ENCODE results near the gene CRLF3.
"Not testable (repeated sequence)": the region's sequence is repeated elsewhere in the genome, so short reads cannot be mapped to it uniquely, and the experiment has no call there.

Gene CRLF3

GRCh38 chr17:30814860-30815259 lies 9.6 kb downstream of the CRLF3 start:
- DNase-seq (ENCODE audit: low read depth): not testable (repeated sequence)

- DNase-seq (ENCODE audit: low read depth): not testable (repeated sequence)
Measured at GRCh38 chr17:30814236-30814635, 10.3 kb downstream of the CRLF3 start.

GRCh38 chr17:30812218-30813177 lies 12.0 kb downstream of the CRLF3 start:
- no peak for DNase-seq (ENCODE audit: low read depth)

GRCh38 chr17:30809867-30810266 lies 14.6 kb downstream of the CRLF3 start:
- no peak for DNase-seq (ENCODE audit: low read depth)

GRCh38 chr17:30808785-30809286 lies 15.7 kb downstream of the CRLF3 start:
- DNase-seq (ENCODE audit: low read depth): no peak

- no peak for DNase-seq (ENCODE audit: low read depth)
Measured at GRCh38 chr17:30807896-30808295, 16.6 kb downstream of the CRLF3 start.

GRCh38 chr17:30805944-30806456 lies 18.5 kb downstream of the CRLF3 start:
- no peak for DNase-seq (ENCODE audit: low read depth)

- DNase-seq (ENCODE audit: low read depth): no peak
Measured at GRCh38 chr17:30801671-30802070, 22.8 kb downstream of the CRLF3 start.

GRCh38 chr17:30796016-30796415 lies 28.5 kb downstream of the CRLF3 start:
- no peak for DNase-seq (ENCODE audit: low read depth)

- DNase-seq (ENCODE audit: low read depth): no peak
Measured at GRCh38 chr17:30794372-30794771, 30.1 kb downstream of the CRLF3 start.

- DNase-seq (ENCODE audit: low read depth): no peak
Measured at GRCh38 chr17:30793282-30793977, 31.1 kb downstream of the CRLF3 start.

- DNase-seq (ENCODE audit: low read depth): no peak
Measured at GRCh38 chr17:30790279-30790678, 34.2 kb downstream of the CRLF3 start.

GRCh38 chr17:30788918-30789317 lies 35.6 kb downstream of the CRLF3 start:
- DNase-seq (ENCODE audit: low read depth): no peak

- no peak for DNase-seq (ENCODE audit: low read depth)
Measured at GRCh38 chr17:30782206-30782605, 42.3 kb downstream of the CRLF3 start.

- no peak for DNase-seq (ENCODE audit: low read depth)
Measured at GRCh38 chr17:30780343-30780742, 44.1 kb downstream of the CRLF3 start.

- DNase-seq (ENCODE audit: low read depth): not testable (repeated sequence)
Measured at GRCh38 chr17:30768771-30769170, 55.7 kb downstream of the CRLF3 start.

GRCh38 chr17:30767641-30768404 lies 56.7 kb downstream of the CRLF3 start:
- DNase-seq (ENCODE audit: low read depth): not testable (repeated sequence)

- no peak for DNase-seq (ENCODE audit: low read depth)
Measured at GRCh38 chr17:30761060-30761459, 63.4 kb downstream of the CRLF3 start.

GRCh38 chr17:30753291-30753690 lies 71.2 kb downstream of the CRLF3 start:
- not testable (repeated sequence) for DNase-seq (ENCODE audit: low read depth)

- DNase-seq (ENCODE audit: low read depth): not testable (repeated sequence)
Measured at GRCh38 chr17:30750982-30751381, 73.5 kb downstream of the CRLF3 start.

GRCh38 chr17:30747621-30748020 lies 76.9 kb downstream of the CRLF3 start:
- DNase-seq (ENCODE audit: low read depth): not testable (repeated sequence)

- not testable (repeated sequence) for DNase-seq (ENCODE audit: low read depth)
Measured at GRCh38 chr17:30742669-30743068, 81.8 kb downstream of the CRLF3 start.
